Measurements from ENCODE around the gene ZNF653. TPM values are rescaled to one million over a fixed set of nuclear protein-coding genes. Genes with fewer than 3 reads are reported as not detected.

ZNF653 gene
- total and polyA plus RNA-seq, 2 of the 8 experiments (the other 6 are each of a cell fraction or from before 2014, with no cell fraction given): 7.0 to 7.9 TPM

- peak within 1 kb of the TSS; percentile 96 for H2BK5ac ChIP-seq (ENCODE audit: low read depth, low read length)
- no peaks in the 10 kb centered on the region for H3K36me3 ChIP-seq (ENCODE audit: control insufficient read depth in 2 of 4, insufficient read depth in 4 of 4, low read length in 3 of 4)
- H2AFZ ChIP-seq (ENCODE audit: low read length): no peak within 1 kb of the TSS
- H3K14ac ChIP-seq (ENCODE audit: insufficient read length): no peak within 1 kb of the TSS
- no peak within 1 kb of the TSS for H2AK5ac ChIP-seq (ENCODE audit: low read depth, low read length)
- peak within 1 kb of the TSS; percentile 61 for H4K91ac ChIP-seq (replicated peaks; ENCODE audit: insufficient read length, low read length)
- WGBS, 2 experiments (ENCODE audit: extremely low coverage in 1 of 2, insufficient coverage in 1 of 2, insufficient read length in 1 of 2, insufficient replicate concordance in 2 of 2, low coverage in 1 of 2, low lambda C conversion rate in 2 of 2, missing lambda C conversion rate in 1 of 2): 2% methylated on average over 36 of the region's 47 CpGs; no CpG with 5 or more reads in 1 of the 2 experiments
- no peaks in the 10 kb centered on the region for H3K79me2 ChIP-seq (ENCODE audit: control insufficient read depth in 1 of 2, insufficient read depth in 2 of 2, low read length in 2 of 2)
- H3K4me3 ChIP-seq (ENCODE audit: extremely low read depth in 1 of 4, insufficient read depth in 2 of 4, low read depth in 3 of 4, low read length in 4 of 4): peak within 1 kb of the TSS; percentile 71 to 87 (median 82)
- H2BK20ac ChIP-seq (ENCODE audit: low read length): no peak within 1 kb of the TSS
- H3K4me1 ChIP-seq (replicated peaks in 1 of 4; ENCODE audit: control insufficient read depth in 3 of 4, insufficient read depth in 4 of 4, low read length in 3 of 4): no peaks in the 10 kb centered on the region; a peak in 2 of 7 replicates
- H2BK120ac ChIP-seq (replicated peaks; ENCODE audit: low read depth, low read length): no peak within 1 kb of the TSS
- peak within 1 kb of the TSS; percentile 86; the same call in 1 of the 2 replicates for H3K27ac ChIP-seq (ENCODE audit: low read depth, low read length)
- H3K79me1 ChIP-seq (ENCODE audit: low read depth, low read length): no peaks in the 10 kb centered on the region
- no peak within 1 kb of the TSS for H2BK12ac ChIP-seq (ENCODE audit: low read depth, low read length)
- H3K9ac ChIP-seq (replicated peaks in 1 of 4; ENCODE audit: extremely low read depth in 1 of 4, low read depth in 3 of 4, low read length in 3 of 4): peak within 1 kb of the TSS; percentile 65 to 93 (median 90)
- H4K8ac ChIP-seq (ENCODE audit: extremely low read depth, insufficient read depth, low read length): peak within 1 kb of the TSS; percentile 100
- no peaks in the 10 kb centered on the region for H3K27me3 ChIP-seq (replicated peaks in 1 of 4; ENCODE audit: control insufficient read depth in 3 of 4, extremely low read depth in 1 of 4, insufficient read depth in 3 of 4, low read length in 3 of 4)
- peak within 1 kb of the TSS; percentile 94 for H3K18ac ChIP-seq (ENCODE audit: extremely low read depth, low read length)
- H3K4me2 ChIP-seq (ENCODE audit: insufficient read depth in 1 of 2, low read depth in 2 of 2, low read length in 2 of 2): peak within 1 kb of the TSS; percentile 55 to 72
- no peak within 1 kb of the TSS for H3K56ac ChIP-seq (replicated peaks; ENCODE audit: insufficient read length, low read depth, low read length)
- H4K20me1 ChIP-seq (replicated peaks in 1 of 2; ENCODE audit: control insufficient read depth in 1 of 2, insufficient read depth in 2 of 2, low read length in 2 of 2): no peaks in the 10 kb centered on the region
- H3K23me2 ChIP-seq (ENCODE audit: low read depth, low read length): peaks cover 4% of the 10 kb centered on the region; the same call in 1 of the 2 replicates
- no peak within 1 kb of the TSS for H3K23ac ChIP-seq (ENCODE audit: insufficient read length)
- ChIA-PET CTCF (ENCODE audit: partially characterized antibody) (interaction anchor here (1.1 to 2.2 kb wide), 2 partner anchors 10 to 151 kb away, joined by 3 to 9 read pairs; partner anchors contain the start of gene CNN1), POLR2A (ENCODE audit: partially characterized antibody) (interaction anchor here (0.7 to 2.3 kb wide), 11 partner anchors 8 to 148 kb away, joined by 3 to 15 read pairs (median 4); partner anchors contain the start of genes CNN1, ELOF1 and ZNF653)
- no peak within 1 kb of the TSS for H2BK15ac ChIP-seq (ENCODE audit: low read length)
- H3K9me3 ChIP-seq (ENCODE audit: insufficient read depth in 2 of 2, low read depth in 1 of 2, low read length in 1 of 2): no peaks in the 10 kb centered on the region
- no peak within 1 kb of the TSS for H3K4ac ChIP-seq (replicated peaks; ENCODE audit: insufficient read length, low read depth, low read length)
- peak within 1 kb of the TSS; percentile 78 for H4K5ac ChIP-seq (ENCODE audit: insufficient read length, low read depth, low read length)
- peak; percentile 63 for FAIRE-seq
- peak; percentile 93 to 94 for DNase-seq (ENCODE audit: low read depth in 1 of 2, low spot score in 2 of 2)
- TF ChIP-seq, protein P1, sequence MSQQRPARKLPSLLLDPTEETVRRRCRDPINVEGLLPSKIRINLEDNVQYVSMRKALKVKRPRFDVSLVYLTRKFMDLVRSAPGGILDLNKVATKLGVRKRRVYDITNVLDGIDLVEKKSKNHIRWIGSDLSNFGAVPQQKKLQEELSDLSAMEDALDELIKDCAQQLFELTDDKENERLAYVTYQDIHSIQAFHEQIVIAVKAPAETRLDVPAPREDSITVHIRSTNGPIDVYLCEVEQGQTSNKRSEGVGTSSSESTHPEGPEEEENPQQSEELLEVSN (IDR thresholded peaks at IDR 0.05): no peak
- TF ChIP-seq ATF2 (IDR thresholded peaks at IDR 0.05; ENCODE audit: low read length) (no peak), USF2 (IDR thresholded peaks at IDR 0.05; ENCODE audit: low read length) (no peak), RXRA (IDR thresholded peaks at IDR 0.05; ENCODE audit: insufficient read depth, low read depth, low read length) (no peak), SIN3A (conservative IDR thresholded peaks at IDR 0.05 in 1 of 2, IDR thresholded peaks at IDR 0.05 in 1 of 2; ENCODE audit: low read depth in 1 of 2, low read length in 2 of 2) (peak; percentile 100), RBBP5 (IDR thresholded peaks at IDR 0.05; ENCODE audit: borderline replicate concordance, low read depth, low read length) (peak; percentile 53; the same call in 1 of the 2 replicates), TAF1 (IDR thresholded peaks at IDR 0.05; ENCODE audit: low read depth, low read length) (peak; percentile 87)
Measured at GRCh38 chr19:11528551-11529341, 23.1 kb upstream of the ZNF653 start, which contains the start of gene ECSIT. Gene ECSIT, minus strand, starts transcription at chr19:11529134. Its CDS starts 9,964 bp downstream, at chr19:11519170.
